RPMI7951 (cell line): ENCODE results near the gene FCHSD2. TPM values are rescaled to one million over a fixed set of nuclear protein-coding genes. Genes with fewer than 3 reads are reported as not detected.

Experiments
- DNase-seq: peaks from one replicate; pipeline ENCODE4 v3.0.0-alpha.2; 2012; ENCODE audit warnings: low read depth
- total RNA-seq: library from RNA; depleted of rRNA; stranded (reverse); fragments of >200 nt; shearing (Covaris generic); gene quantifications from 2 replicates; pipeline ENCODE4 v1.2.3, GENCODE V29; 2014

FCHSD2 gene
- total RNA-seq, 1 experiment from 2014 or later, result 12.4 TPM

GRCh38 chr11:73172992-73173656, 31.0 kb upstream of the FCHSD2 start:
- DNase-seq, result no peak

GRCh38 chr11:73171436-73172161, 29.5 kb upstream of the FCHSD2 start:
- DNase-seq, result peak; percentile 37

GRCh38 chr11:73170140-73170539, 28.0 kb upstream of the FCHSD2 start:
- no peak for DNase-seq

- no peak for DNase-seq
Observed at GRCh38 chr11:73168925-73169579, 26.9 kb upstream of the FCHSD2 start.

- no peak for DNase-seq
Observed at GRCh38 chr11:73167363-73167954, 25.3 kb upstream of the FCHSD2 start.

GRCh38 chr11:73164803-73165540, 22.9 kb upstream of the FCHSD2 start:
- no peak for DNase-seq

GRCh38 chr11:73163638-73164174, 21.6 kb upstream of the FCHSD2 start:
- no peak for DNase-seq

GRCh38 chr11:73162196-73162740, 20.1 kb upstream of the FCHSD2 start:
- no peak for DNase-seq

GRCh38 chr11:73160005-73160760, 18.1 kb upstream of the FCHSD2 start:
- no peak for DNase-seq

- no peak for DNase-seq
Observed at GRCh38 chr11:73159297-73159696, 17.2 kb upstream of the FCHSD2 start.

- peak; percentile 85 for DNase-seq
Observed at GRCh38 chr11:73158356-73159051, 16.4 kb upstream of the FCHSD2 start.

- DNase-seq, result peak; percentile 93
Observed at GRCh38 chr11:73157101-73158010, 15.2 kb upstream of the FCHSD2 start.

GRCh38 chr11:73156686-73157085, 14.6 kb upstream of the FCHSD2 start:
- DNase-seq, result no peak

GRCh38 chr11:73156114-73156513, 14.0 kb upstream of the FCHSD2 start:
- no peak for DNase-seq

GRCh38 chr11:73155102-73155501, 13.0 kb upstream of the FCHSD2 start:
- no peak for DNase-seq

- no peak for DNase-seq
Observed at GRCh38 chr11:73154178-73154577, 12.1 kb upstream of the FCHSD2 start.

GRCh38 chr11:73152861-73153483, 10.9 kb upstream of the FCHSD2 start:
- DNase-seq, result no peak
